Small intestine (tissue), 16 donors: Measurements from ENCODE around the gene IL1R2. TPM values are rescaled to one million over a fixed set of nuclear protein-coding genes. Genes with fewer than 3 reads are reported as not detected.

Source experiments
- DNase-seq, 2 donors: peaks; one replicate each; pipeline versions ENCODE4 v3.0.0 to v3.0.0-alpha.2; 2013
- FAIRE-seq: peaks from 2 replicates; lab custom pipeline; 2012; peaks lifted over from hg19 to GRCh38; lab: Jason Lieb, UNC
- H3K27ac ChIP-seq, 3 donors: one replicate each; pipeline ENCODE4 v1.5.1; 2013; ENCODE audit warnings: low read length in 2 of 3, mild to moderate bottlenecking in 2 of 3, control low read depth in 1 of 3, inconsistent platforms in 1 of 3, low read depth in 1 of 3, moderate library complexity in 1 of 3
- H3K27me3 ChIP-seq, 3 donors: one replicate each; pipeline ENCODE4 v1.6.1; 2013; ENCODE audit warnings: low read length in 3 of 3, inconsistent platforms in 1 of 3; ENCODE audit not compliant: control insufficient read depth in 3 of 3, insufficient read depth in 3 of 3
- H3K36me3 ChIP-seq, 3 donors: one replicate each; pipeline ENCODE4 v1.6.1; 2013; ENCODE audit warnings: low read length in 3 of 3, inconsistent platforms in 1 of 3, low read depth in 1 of 3, mild to moderate bottlenecking in 1 of 3, moderate library complexity in 1 of 3; ENCODE audit not compliant: control insufficient read depth in 3 of 3, insufficient read depth in 2 of 3
- H3K4me1 ChIP-seq, 3 donors: one replicate each; pipeline ENCODE4 v1.6.1; 2013; ENCODE audit warnings: low read length in 2 of 3, inconsistent platforms in 1 of 3, low read depth in 1 of 3, mild to moderate bottlenecking in 1 of 3, moderate library complexity in 1 of 3; ENCODE audit not compliant: control insufficient read depth in 3 of 3, insufficient read depth in 2 of 3
- H3K4me3 ChIP-seq, 3 donors: one replicate each; pipeline ENCODE4 v1.5.1; 2013; ENCODE audit warnings: low read length in 3 of 3, control low read depth in 1 of 3, inconsistent platforms in 1 of 3, low read depth in 1 of 3, mild to moderate bottlenecking in 1 of 3, moderate library complexity in 1 of 3
- H3K9me3 ChIP-seq, 2 donors: one replicate each; pipeline ENCODE4 v1.6.1; 2013; ENCODE audit warnings: low read depth in 1 of 2, low read length in 1 of 2; ENCODE audit not compliant: control insufficient read depth in 2 of 2, insufficient read depth in 1 of 2
- WGBS, 3 donors: extraction: QIAGEN DNeasy Blood & Tissue Kit; methylation state at CpG; one replicate each; pipeline ENCODE4 v1.1.7; 2013; 5-methylcytosine and 5-hydroxymethylcytosine counted together
- long read RNA-seq, 10 donors: transcript quantifications; one replicate each; lab custom pipeline, GENCODE V29; 2026
- polyA plus RNA-seq, 4 donors: library from polyadenylated mRNA; stranded (reverse) in 3 of 4; unstranded in 1 of 4; fragments of 200-250 nt in 3 of 4; fragments of 120-200 nt in 1 of 4; gene quantifications; one replicate each; pipeline versions ENCODE4 v1.2.1 to v1.2.3, GENCODE V29; 2013
- donor health status: healthy with polysubstance abuse.
- donor health status: control.
- donor health status: control.
- donor health status: Bipolar disorder and iron deficiency.
- donor health status: healthy.

IL1R2 gene, protein sequence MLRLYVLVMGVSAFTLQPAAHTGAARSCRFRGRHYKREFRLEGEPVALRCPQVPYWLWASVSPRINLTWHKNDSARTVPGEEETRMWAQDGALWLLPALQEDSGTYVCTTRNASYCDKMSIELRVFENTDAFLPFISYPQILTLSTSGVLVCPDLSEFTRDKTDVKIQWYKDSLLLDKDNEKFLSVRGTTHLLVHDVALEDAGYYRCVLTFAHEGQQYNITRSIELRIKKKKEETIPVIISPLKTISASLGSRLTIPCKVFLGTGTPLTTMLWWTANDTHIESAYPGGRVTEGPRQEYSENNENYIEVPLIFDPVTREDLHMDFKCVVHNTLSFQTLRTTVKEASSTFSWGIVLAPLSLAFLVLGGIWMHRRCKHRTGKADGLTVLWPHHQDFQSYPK
- 1 to 10 TPM; 1.5 to 5.2 (median 2.7) TPM for polyA plus RNA-seq
- long read RNA-seq, donor 1, result 0 reads
- long read RNA-seq, donor 2, partial matches to known transcripts, result 0 of 1 reads
- long read RNA-seq, donor 2, other reads (novel, unspliced or antisense), result 0 of 1 reads
- long read RNA-seq, donor 3, result 0 reads
- long read RNA-seq, donor 4, result 0 reads
- long read RNA-seq, donor 5, result 0 reads
- long read RNA-seq, donor 6, result 0 reads
- long read RNA-seq, donor 7, result 0 reads
- long read RNA-seq, donor 8, result 0 reads
- long read RNA-seq, donor 9, result 0 reads
- long read RNA-seq, donor 10, result 0 reads

DNA sequence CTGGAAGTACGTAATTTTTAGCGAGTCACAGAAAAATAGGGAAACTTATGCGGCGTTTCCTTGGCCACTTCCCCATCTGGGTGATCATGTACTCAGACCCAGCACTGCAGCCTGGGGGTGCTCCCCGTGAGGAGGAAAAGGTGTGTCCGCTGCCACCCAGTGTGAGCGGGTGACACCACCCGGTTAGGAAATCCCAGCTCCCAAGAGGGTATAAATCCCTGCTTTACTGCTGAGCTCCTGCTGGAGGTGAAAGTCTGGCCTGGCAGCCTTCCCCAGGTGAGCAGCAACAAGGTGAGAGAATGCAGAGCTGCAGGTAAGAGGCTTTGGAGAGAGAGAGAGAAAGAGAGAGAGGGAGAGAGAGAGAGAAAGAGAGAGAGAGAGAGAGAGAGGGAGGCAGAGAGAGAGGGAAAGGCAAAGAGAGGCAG, at the start of gene IL1R2:
TSS of gene IL1R2 (plus strand) at position 240 of the 425 bp plus-strand sequence. CDS start 16,616 bp downstream, outside the sequence.
- H3K9me3 ChIP-seq, result no peaks in the 10 kb centered on the region
- no peak within 1 kb of the TSS for H3K27ac ChIP-seq
- FAIRE-seq (no peak), DNase-seq (peak; percentile 9 to 42)
- H3K27me3 ChIP-seq, result no peaks in the 10 kb centered on the region
- peaks cover 0 to 6% (median 0%) of the 10 kb centered on the region in 3 donors for H3K4me1 ChIP-seq
- H3K36me3 ChIP-seq, result no peaks in the 10 kb centered on the region
- no peak within 1 kb of the TSS for H3K4me3 ChIP-seq
- 52 to 63% (median 56%) methylated on average over 8 of the region's 8 CpGs for WGBS, 3 donors

DNA sequence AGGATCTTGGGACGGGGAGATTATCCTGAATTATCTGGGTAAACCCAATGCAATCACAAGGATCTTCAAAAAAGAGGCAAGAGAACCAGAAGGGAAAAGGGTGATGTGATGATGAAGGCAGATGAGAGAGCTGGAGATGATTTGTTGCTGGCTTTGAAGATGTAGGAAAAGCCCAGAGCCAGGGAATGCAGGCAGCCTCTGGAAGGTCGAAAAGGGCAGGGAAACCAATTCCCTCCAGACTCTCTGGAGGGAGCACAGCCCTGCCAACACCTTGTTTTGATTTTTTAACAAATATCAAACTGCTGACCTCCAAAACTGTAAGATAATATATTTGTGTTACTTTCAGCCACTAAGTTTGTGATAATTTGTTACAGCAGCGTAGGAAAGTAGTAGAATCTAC, 48.9 kb upstream of the IL1R2 start:
- Histone ChIP-seq H3K27ac (no peak overlapping the region), H3K4me1 (no peaks in the 10 kb centered on the region), H3K4me3 (no peak overlapping the region), H3K27me3 (no peaks in the 10 kb centered on the region), H3K9me3 (peaks cover 0 to 3% of the 10 kb centered on the region in 2 donors), H3K36me3 (no peaks in the 10 kb centered on the region)
- DNase-seq, result no peak
- WGBS, 3 donors, result 53 to 82% (median 71%) methylated on average over 3 of the region's 3 CpGs
- FAIRE-seq, result no peak

DNA sequence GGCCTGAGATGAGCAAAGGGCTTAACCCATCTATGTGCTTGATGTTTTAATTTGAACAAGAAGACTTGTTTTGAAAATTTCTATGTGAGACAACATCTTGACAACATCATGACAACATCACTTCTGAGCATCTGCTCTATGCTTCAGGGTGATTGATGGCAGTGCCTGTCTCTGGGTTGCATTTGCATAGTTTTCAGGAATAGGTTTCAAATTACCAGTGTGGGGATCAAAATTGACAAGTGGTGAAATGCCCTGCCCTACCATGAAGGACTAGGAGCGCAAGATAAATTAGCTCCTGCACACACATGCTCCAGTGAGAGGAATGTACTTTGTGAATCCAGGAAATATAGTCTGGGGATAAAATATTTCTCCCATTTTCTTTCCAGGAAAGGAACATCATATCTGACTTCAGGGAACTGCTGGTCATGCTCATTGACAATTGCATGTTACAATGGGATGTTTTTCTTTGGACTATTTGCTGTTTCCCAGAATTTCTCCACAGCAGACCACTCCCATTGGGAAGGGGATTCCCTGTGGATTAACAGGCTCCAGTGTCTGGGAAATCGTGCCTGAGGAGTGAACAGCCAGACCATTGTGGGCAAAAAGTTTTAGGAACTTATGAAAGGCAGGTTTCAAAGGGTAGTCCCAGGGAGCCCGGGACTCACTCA, 45.3 kb upstream of the IL1R2 start:
- no peak for DNase-seq
- peaks cover 0 to 2% (median 0%) of the 10 kb centered on the region in 3 donors for H3K27me3 ChIP-seq
- H3K9me3 ChIP-seq, result peaks cover 0 to 13% of the 10 kb centered on the region in 2 donors
- WGBS, 3 donors, result 69 to 72% (median 70%) methylated on average over 3 of the region's 3 CpGs
- FAIRE-seq, result no peak
- no peak overlapping the region for H3K4me3 ChIP-seq
- no peaks in the 10 kb centered on the region for H3K36me3 ChIP-seq
- no peak overlapping the region for H3K27ac ChIP-seq
- no peaks in the 10 kb centered on the region for H3K4me1 ChIP-seq

DNA sequence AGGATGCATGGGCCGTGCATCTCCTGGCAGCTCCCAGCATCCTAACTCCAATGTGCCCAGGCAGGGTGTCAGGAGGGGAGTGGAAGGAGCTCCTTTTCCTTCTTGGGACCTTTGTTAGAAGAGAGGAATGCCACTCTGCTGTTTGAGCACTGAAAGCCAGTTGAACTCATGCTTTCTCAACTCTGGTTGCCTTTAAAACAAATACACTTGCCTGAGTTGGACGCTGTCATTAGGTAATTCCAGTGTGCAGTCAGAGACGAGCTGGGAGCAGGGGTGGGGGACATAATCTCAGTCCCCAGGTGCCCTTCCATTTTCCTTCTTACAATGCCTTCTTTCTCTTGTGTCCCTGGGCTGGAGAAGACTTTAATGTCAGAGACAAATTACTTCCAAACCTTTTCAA, 44.4 kb upstream of the IL1R2 start:
- no peak overlapping the region for H3K4me3 ChIP-seq
- peaks cover 0 to 13% of the 10 kb centered on the region in 2 donors for H3K9me3 ChIP-seq
- no peak overlapping the region for H3K27ac ChIP-seq
- H3K36me3 ChIP-seq, result no peaks in the 10 kb centered on the region
- DNase-seq (no peak), FAIRE-seq (no peak)
- 74 to 93% (median 77%) methylated on average over 3 of the region's 3 CpGs for WGBS, 3 donors
- H3K27me3 ChIP-seq, result peaks cover 0 to 2% (median 0%) of the 10 kb centered on the region in 3 donors
- no peaks in the 10 kb centered on the region for H3K4me1 ChIP-seq

DNA sequence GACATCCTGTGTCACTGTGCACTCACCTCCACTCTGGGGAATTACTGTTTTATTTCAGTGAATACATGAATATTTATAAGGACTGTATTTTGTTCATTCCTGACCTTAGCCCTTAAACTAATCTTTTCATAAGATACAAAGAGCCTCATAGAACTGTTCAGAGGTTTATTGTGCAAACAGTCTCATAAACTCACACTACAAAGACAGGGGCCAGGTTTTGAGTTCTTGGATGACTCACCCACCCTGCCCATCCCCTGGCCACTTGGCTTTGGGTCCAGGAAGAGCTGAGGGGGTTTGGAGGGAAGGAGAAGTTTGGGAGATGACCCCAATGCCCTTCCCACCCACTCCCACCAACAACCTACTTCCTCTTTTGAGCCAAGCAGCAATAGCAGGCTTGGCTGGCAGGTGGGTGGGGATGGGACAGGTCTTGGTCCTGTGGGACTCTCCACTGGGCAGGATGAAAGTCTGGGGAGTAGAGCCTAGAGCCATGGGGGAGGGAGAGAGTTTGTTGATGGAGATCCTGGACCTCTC, 43.1 kb upstream of the IL1R2 start:
- H3K4me1 ChIP-seq, result no peaks in the 10 kb centered on the region
- H3K27ac ChIP-seq, result no peak overlapping the region
- H3K9me3 ChIP-seq, result peaks cover 0 to 13% of the 10 kb centered on the region in 2 donors
- no peaks in the 10 kb centered on the region for H3K36me3 ChIP-seq
- no peak overlapping the region for H3K4me3 ChIP-seq
- DNase-seq (no peak), FAIRE-seq (no peak)
- H3K27me3 ChIP-seq, result peaks cover 0 to 4% (median 0%) of the 10 kb centered on the region in 3 donors

DNA sequence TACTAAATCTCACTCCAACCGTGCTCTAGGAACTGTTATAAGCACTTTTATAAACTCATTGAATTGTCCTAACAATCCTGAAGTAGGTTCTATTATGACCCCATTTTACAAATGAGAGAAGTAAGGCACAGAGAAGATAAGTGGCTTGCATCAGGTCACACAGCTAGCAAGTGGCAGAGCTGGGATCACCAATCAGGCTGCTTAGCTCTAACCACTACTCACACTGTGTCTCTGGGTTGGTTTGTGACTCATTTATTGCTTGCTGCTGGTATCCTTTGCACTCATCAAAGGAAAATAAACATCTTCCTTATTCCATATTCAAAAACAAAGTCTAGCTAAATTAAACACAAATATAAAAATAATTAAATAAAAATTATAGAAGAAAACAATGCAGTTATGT, 42.5 kb upstream of the IL1R2 start:
- DNase-seq, result no peak
- no peak for FAIRE-seq
- H3K27ac ChIP-seq, result no peak overlapping the region
- no peak overlapping the region for H3K4me3 ChIP-seq
- no peaks in the 10 kb centered on the region for H3K4me1 ChIP-seq
- H3K9me3 ChIP-seq, result peaks cover 0 to 13% of the 10 kb centered on the region in 2 donors
- 89 to 90% (median 90%) methylated on average over 1 of the region's 1 CpG for WGBS, 3 donors
- H3K36me3 ChIP-seq, result no peaks in the 10 kb centered on the region
- H3K27me3 ChIP-seq, result peaks cover 0 to 4% (median 0%) of the 10 kb centered on the region in 3 donors

DNA sequence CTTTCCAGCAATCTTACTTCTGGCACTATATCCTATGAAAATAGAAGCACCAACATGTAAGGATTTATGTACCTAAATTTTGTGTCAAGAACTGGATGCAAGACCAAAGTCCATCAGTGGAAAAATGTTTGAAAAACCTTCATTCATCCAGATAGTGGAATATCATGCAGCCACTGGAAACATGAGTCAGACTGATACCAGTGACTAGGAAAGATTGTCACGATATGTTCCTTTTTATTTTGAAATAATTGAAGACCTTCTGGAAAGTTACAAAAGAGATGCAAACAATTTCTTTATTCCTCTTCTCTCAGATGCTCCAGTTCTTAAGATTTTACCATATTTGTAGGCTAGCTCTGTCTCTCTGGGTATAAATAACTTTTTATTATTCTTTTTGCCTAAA, 40.5 kb upstream of the IL1R2 start:
- FAIRE-seq (no peak), DNase-seq (no peak)
- Histone ChIP-seq H3K36me3 (no peaks in the 10 kb centered on the region), H3K4me3 (no peak overlapping the region), H3K9me3 (peaks cover 0 to 13% of the 10 kb centered on the region in 2 donors), H3K27me3 (peaks cover 0 to 4% (median 0%) of the 10 kb centered on the region in 3 donors), H3K27ac (no peak overlapping the region), H3K4me1 (no peaks in the 10 kb centered on the region)
- 41 to 56% (median 42%) methylated on average over 1 of the region's 1 CpG for WGBS, 3 donors

DNA sequence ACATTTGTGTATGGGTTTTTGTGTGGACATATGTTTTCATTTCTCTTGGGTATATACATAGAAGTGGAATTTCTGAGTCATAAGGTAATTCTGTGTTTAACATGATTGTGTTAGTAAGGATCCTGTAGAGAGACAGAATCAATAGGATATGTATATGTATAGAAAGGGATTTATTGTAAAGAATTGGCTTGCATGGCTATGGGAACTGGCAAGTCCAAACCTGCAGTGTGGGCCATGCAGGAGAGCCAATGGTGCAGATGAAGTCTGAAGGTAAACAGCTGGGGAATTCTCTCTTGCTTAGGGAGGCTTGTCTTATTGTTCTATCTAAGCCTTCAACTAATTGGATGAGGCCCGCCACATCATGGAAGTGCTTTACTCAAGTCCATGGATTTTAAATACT, 39.2 kb upstream of the IL1R2 start:
- no peaks in the 10 kb centered on the region for H3K4me1 ChIP-seq
- 94 to 100% (median 95%) methylated on average over 1 of the region's 1 CpG for WGBS, 3 donors
- H3K36me3 ChIP-seq, result no peaks in the 10 kb centered on the region
- FAIRE-seq (no peak), DNase-seq (no peak)
- H3K27me3 ChIP-seq, result peaks cover 0 to 4% (median 0%) of the 10 kb centered on the region in 3 donors
- no peak overlapping the region for H3K27ac ChIP-seq
- no peak overlapping the region for H3K4me3 ChIP-seq
- H3K9me3 ChIP-seq, result peaks cover 0 to 11% of the 10 kb centered on the region in 2 donors
